Caco-2 (cell line): ENCODE measurements around the gene HOXD8. TPM values are rescaled to one million over a fixed set of nuclear protein-coding genes. Genes with fewer than 3 reads are reported as not detected.

Experiments
- BruUV-seq: library from RNA; stranded (reverse); fragments of 400-500 nt; replicated peaks from 2 replicates; lab custom pipeline; 2021; lab: Mats Ljungman, UMichigan
- CTCF ChIA-PET: fragments of 300-600 bp; sonication (Branson Sonifier 250); formaldehyde crosslinking; loops from one replicate; lab custom pipeline; 2022; ENCODE audit warnings: antibody characterized with exemption; lab: Charles Lee
- POLR2A ChIA-PET: fragments of 300-600 bp; sonication (Branson Sonifier 250); formaldehyde crosslinking; loops from one replicate; lab custom pipeline; 2022; ENCODE audit warnings: antibody characterized with exemption; lab: Charles Lee
- DNase-seq, 2 experiments: peaks; one replicate each; pipeline versions ENCODE4 v3.0.0 to v3.0.0-alpha.2; 2020 to 2022
- H3K27me3 ChIP-seq: replicated peaks from 2 replicates; pipeline ENCODE4 v1.6.0; 2011; ENCODE audit warnings: low read length; ENCODE audit not compliant: control insufficient read depth, insufficient read depth
- H3K36me3 ChIP-seq: 2 replicates; pipeline ENCODE4 v1.5.1; 2011; ENCODE audit warnings: low read length; ENCODE audit not compliant: control insufficient read depth, insufficient read depth
- H3K4me1 ChIP-seq: fragments of 250-450 bp; sonication (Bioruptor Pico); 2 replicates; pipeline ENCODE4 v1.5.1; 2020; ENCODE audit warnings: mild to moderate bottlenecking
- H3K4me3 ChIP-seq: 2 replicates; pipeline ENCODE4 v1.5.1; 2011; ENCODE audit warnings: low read depth, mild to moderate bottlenecking, control low read depth, low read length
- H3K9me3 ChIP-seq: fragments of 250-450 bp; sonication (Bioruptor Pico); 2 replicates; pipeline ENCODE4 v1.5.1; 2020; ENCODE audit warnings: mild to moderate bottlenecking, moderate library complexity
- H3K27ac Mint-ChIP-seq: one replicate; pipeline ENCODE4 v1.8.0; 2022; ENCODE audit warnings: mixed read lengths; ENCODE audit not compliant: unreplicated experiment
- H3K27me3 Mint-ChIP-seq: one replicate; pipeline ENCODE4 v1.8.0; 2022; ENCODE audit warnings: mixed read lengths; ENCODE audit not compliant: insufficient read depth, unreplicated experiment
- H3K36me3 Mint-ChIP-seq: one replicate; pipeline ENCODE4 v1.8.0; 2022; ENCODE audit warnings: mild to moderate bottlenecking, mixed read lengths; ENCODE audit not compliant: insufficient read depth, unreplicated experiment
- H3K4me1 Mint-ChIP-seq: one replicate; pipeline ENCODE4 v1.8.0; 2022; ENCODE audit warnings: low read depth, mixed read lengths; ENCODE audit not compliant: unreplicated experiment
- H3K4me3 Mint-ChIP-seq: one replicate; pipeline ENCODE4 v1.8.0; 2022; ENCODE audit warnings: mild to moderate bottlenecking, moderate library complexity, mixed read lengths; ENCODE audit not compliant: unreplicated experiment
- H3K9me3 Mint-ChIP-seq: one replicate; pipeline ENCODE4 v1.8.0; 2022; ENCODE audit warnings: mixed read lengths; ENCODE audit not compliant: unreplicated experiment
- intact Hi-C: fragments of 100-400 bp; cut with micrococcal nuclease; formaldehyde crosslinking; loops from one replicate; pipeline ENCODE4 v1.10.0; 2022; ENCODE audit not compliant: unreplicated experiment
- total RNA-seq: library from RNA; stranded (reverse); gene quantifications from 2 replicates; pipeline ENCODE4 v1.2.3, GENCODE V29; 2022
- TF ChIP-seq, protein P1 (sequence below), 2 experiments: fragments of 200-600 bp in 1 of 2; IDR thresholded peaks; 1 replicate in 1 of 2; 2 replicates in 1 of 2; pipeline versions ENCODE4 v1.5.1 to v1.8.0; 2011 to 2022; ENCODE audit warnings: antibody characterized with exemption in 1 of 2, control low read depth in 1 of 2, inconsistent platforms in 1 of 2, low read depth in 1 of 2, low read length in 1 of 2, mild to moderate bottlenecking in 1 of 2, moderate library complexity in 1 of 2; ENCODE audit not compliant: insufficient read depth in 1 of 2, severe bottlenecking in 1 of 2, unreplicated experiment in 1 of 2

The HOXD8 gene
- total RNA-seq, 1 experiment from 2014 or later = not detected

DNA sequence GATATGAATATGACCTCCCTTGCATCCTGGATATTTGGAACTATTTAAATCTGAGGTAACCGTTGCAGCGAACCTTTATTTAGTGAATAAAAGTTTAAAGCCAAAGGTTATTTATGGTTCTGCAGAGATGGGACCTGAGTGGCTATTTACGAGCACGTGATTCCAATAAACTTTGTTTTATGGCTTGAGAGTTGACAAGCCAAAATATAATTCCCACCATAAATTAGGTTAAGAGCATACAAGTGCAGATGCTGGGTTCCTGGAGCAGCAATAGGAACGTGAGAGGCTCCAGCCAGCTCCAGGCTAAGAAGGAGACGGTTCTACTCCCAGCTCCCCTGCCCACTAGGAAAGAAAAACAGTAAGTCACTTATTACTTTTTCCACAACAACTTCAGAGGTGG lies 16.6 kb downstream of the HOXD8 start:
- Histone ChIP-seq H3K9me3 (no peaks in the 10 kb centered on the region), H3K4me3 (no peak overlapping the region), H3K27me3 (0 out of 2 replicates have a peak, but pooled peaks cover 1% of the 10 kb centered on the region), H3K4me1 (no peaks in the 10 kb centered on the region), H3K36me3 (no peaks in the 10 kb centered on the region)
- ChIA-PET CTCF (interaction anchor here (0.6 kb wide), 1 partner anchor 9 kb away, joined by 5 read pairs; no protein-coding TSS in a partner anchor), POLR2A (no interaction called here)
- Mint-ChIP-seq H3K36me3 (no peaks in the 10 kb centered on the region), H3K27ac (no peak overlapping the region), H3K4me3 (no peak overlapping the region), H3K27me3 (peaks cover 13% of the 10 kb centered on the region), H3K4me1 (no peaks in the 10 kb centered on the region), H3K9me3 (no peaks in the 10 kb centered on the region)
- no peak for DNase-seq
- TF ChIP-seq, protein P1, sequence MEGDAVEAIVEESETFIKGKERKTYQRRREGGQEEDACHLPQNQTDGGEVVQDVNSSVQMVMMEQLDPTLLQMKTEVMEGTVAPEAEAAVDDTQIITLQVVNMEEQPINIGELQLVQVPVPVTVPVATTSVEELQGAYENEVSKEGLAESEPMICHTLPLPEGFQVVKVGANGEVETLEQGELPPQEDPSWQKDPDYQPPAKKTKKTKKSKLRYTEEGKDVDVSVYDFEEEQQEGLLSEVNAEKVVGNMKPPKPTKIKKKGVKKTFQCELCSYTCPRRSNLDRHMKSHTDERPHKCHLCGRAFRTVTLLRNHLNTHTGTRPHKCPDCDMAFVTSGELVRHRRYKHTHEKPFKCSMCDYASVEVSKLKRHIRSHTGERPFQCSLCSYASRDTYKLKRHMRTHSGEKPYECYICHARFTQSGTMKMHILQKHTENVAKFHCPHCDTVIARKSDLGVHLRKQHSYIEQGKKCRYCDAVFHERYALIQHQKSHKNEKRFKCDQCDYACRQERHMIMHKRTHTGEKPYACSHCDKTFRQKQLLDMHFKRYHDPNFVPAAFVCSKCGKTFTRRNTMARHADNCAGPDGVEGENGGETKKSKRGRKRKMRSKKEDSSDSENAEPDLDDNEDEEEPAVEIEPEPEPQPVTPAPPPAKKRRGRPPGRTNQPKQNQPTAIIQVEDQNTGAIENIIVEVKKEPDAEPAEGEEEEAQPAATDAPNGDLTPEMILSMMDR (IDR thresholded peaks at IDR 0.05; ENCODE audit: insufficient read depth in 1 of 2, low read depth in 1 of 2, low read length in 1 of 2, severe bottlenecking in 1 of 2, unreplicated experiment in 1 of 2) = no peak
- intact Hi-C loops = no loop called here
- no TSS peak for BruUV-seq

DNA sequence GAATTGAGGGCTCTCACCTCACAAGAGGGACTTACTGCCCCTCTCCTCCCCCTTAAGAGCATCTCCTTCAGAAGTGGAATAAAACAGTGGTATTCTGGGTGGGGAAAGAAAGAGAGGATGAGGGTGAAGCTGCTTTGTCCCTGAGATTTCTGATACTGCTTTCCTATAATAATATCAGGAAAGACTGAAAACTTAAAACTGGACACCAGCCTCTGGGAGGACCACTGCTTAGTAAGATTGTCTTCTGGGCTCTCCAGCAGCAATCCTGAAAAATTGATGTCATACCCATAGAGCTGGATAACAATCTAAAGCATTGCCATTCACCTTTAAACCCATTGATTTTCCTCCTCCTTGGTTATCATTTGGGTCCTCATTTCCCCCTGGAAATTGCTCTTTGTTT lies 17.1 kb downstream of the HOXD8 start:
- no peaks in the 10 kb centered on the region for H3K36me3 Mint-ChIP-seq
- H3K27me3 Mint-ChIP-seq = peaks cover 8% of the 10 kb centered on the region
- H3K9me3 Mint-ChIP-seq = no peaks in the 10 kb centered on the region
- TF ChIP-seq, protein P1 (IDR thresholded peaks at IDR 0.05; ENCODE audit: insufficient read depth in 1 of 2, low read depth in 1 of 2, low read length in 1 of 2, severe bottlenecking in 1 of 2, unreplicated experiment in 1 of 2) = no peak
- no peak overlapping the region for H3K4me3 Mint-ChIP-seq
- CTCF ChIA-PET = no interaction called here
- Histone ChIP-seq H3K4me3 (no peak overlapping the region), H3K36me3 (no peaks in the 10 kb centered on the region), H3K4me1 (no peaks in the 10 kb centered on the region), H3K9me3 (no peaks in the 10 kb centered on the region), H3K27me3 (0 out of 2 replicates have a peak, but pooled peaks cover 1% of the 10 kb centered on the region)
- intact Hi-C loops = no loop called here
- no peak overlapping the region for H3K27ac Mint-ChIP-seq
- POLR2A ChIA-PET = no interaction called here
- no peaks in the 10 kb centered on the region for H3K4me1 Mint-ChIP-seq
- no peak for DNase-seq
- BruUV-seq = no TSS peak

DNA sequence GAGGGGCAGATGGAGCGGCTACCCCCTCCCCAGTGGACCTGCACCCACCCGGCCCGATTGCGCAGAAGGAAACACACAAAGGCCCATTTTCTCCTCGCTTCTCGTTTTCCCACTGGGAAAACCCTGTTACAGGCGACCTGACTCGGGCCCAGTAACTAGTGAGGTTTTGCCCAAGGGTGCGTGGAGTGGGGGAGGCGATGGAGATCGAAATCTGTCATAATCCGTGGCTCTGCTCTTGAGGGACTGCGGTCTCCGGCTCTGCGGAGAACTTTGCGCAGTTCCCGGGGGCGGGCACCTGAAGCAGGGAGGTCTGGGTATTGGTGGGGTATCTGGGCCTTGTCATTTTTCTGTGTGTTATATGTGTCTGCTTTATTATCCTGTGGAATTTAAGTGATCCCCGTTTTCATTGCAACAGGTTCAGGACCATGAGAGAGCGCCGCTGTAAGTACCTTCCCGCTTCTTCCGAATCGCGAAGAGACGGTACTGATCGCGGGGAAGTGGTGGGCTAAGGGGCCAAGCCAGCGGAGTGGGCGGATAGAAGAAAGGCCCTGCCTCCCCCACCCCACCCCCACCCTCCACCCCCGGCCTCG lies 17.8 kb downstream of the HOXD8 start:
- Mint-ChIP-seq H3K27ac (no peak overlapping the region), H3K27me3 (peaks cover 8% of the 10 kb centered on the region), H3K4me3 (no peak overlapping the region), H3K9me3 (no peaks in the 10 kb centered on the region), H3K4me1 (no peaks in the 10 kb centered on the region), H3K36me3 (no peaks in the 10 kb centered on the region)
- H3K9me3 ChIP-seq = no peaks in the 10 kb centered on the region
- ChIA-PET CTCF (no interaction called here), POLR2A (no interaction called here)
- intact Hi-C loops = no loop called here
- TF ChIP-seq, protein P1 (IDR thresholded peaks at IDR 0.05; ENCODE audit: insufficient read depth in 1 of 2, low read depth in 1 of 2, low read length in 1 of 2, severe bottlenecking in 1 of 2, unreplicated experiment in 1 of 2) = no peak
- no TSS peak for BruUV-seq
- no peaks in the 10 kb centered on the region for H3K36me3 ChIP-seq
- H3K4me1 ChIP-seq = no peaks in the 10 kb centered on the region
- H3K4me3 ChIP-seq = no peak overlapping the region
- 0 out of 2 replicates have a peak, but pooled peaks cover 1% of the 10 kb centered on the region for H3K27me3 ChIP-seq
- no peak for DNase-seq
